Mesenchymal stem cell (in vitro differentiated cells and primary cell): ENCODE results near the gene EPS8L2.
A peak's percentile ranks its signal among the peaks of the same experiment; 100 is the strongest.

ENCODE experiments used
- DNase-seq: peaks from one replicate; pipeline ENCODE4 v3.0.0-alpha.2; 2013
- H2AFZ ChIP-seq: one replicate; pipeline ENCODE4 v1.6.1; 2013; ENCODE audit warnings: low read depth, mild to moderate bottlenecking, control low read depth, inconsistent platforms, low read length, moderate library complexity
- H2AK5ac ChIP-seq: 2 replicates; pipeline ENCODE4 v1.6.1; 2013; ENCODE audit warnings: low read length, moderate library complexity, mild to moderate bottlenecking, inconsistent platforms; ENCODE audit not compliant: severe bottlenecking
- H2BK120ac ChIP-seq: one replicate; pipeline ENCODE4 v1.6.1; 2013; ENCODE audit warnings: low read depth, mild to moderate bottlenecking, inconsistent platforms, low read length, moderate library complexity
- H2BK12ac ChIP-seq, 2 experiments: one replicate each; pipeline ENCODE4 v1.6.1; 2013; ENCODE audit warnings: inconsistent platforms in 2 of 2, low read length in 2 of 2, mild to moderate bottlenecking in 2 of 2, moderate library complexity in 2 of 2, control low read depth in 1 of 2
- H2BK15ac ChIP-seq: one replicate; pipeline ENCODE4 v1.6.1; 2013; ENCODE audit warnings: mild to moderate bottlenecking, low read depth, inconsistent platforms; ENCODE audit not compliant: poor library complexity, severe bottlenecking
- H2BK5ac ChIP-seq: 2 replicates; pipeline ENCODE4 v1.6.1; 2013; ENCODE audit warnings: low read depth, mild to moderate bottlenecking, low read length, control low read depth, inconsistent platforms; ENCODE audit not compliant: poor library complexity, severe bottlenecking
- H3K14ac ChIP-seq, 2 experiments: one replicate each; pipeline ENCODE4 v1.6.1; 2013; ENCODE audit warnings: inconsistent platforms in 2 of 2, low read length in 2 of 2, control low read depth in 1 of 2, mild to moderate bottlenecking in 1 of 2, moderate library complexity in 1 of 2
- H3K18ac ChIP-seq, 2 experiments: one replicate each; pipeline ENCODE4 v1.6.1; 2013; ENCODE audit warnings: inconsistent platforms in 2 of 2, low read length in 2 of 2, control low read depth in 1 of 2, low read depth in 1 of 2, mild to moderate bottlenecking in 1 of 2
- H3K23ac ChIP-seq, 2 experiments: one replicate each; pipeline ENCODE4 v1.6.1; 2013; ENCODE audit warnings: inconsistent platforms in 2 of 2, low read length in 2 of 2, mild to moderate bottlenecking in 2 of 2, moderate library complexity in 2 of 2, control low read depth in 1 of 2
- H3K27ac ChIP-seq: 2 replicates; pipeline ENCODE4 v1.5.1; 2013; ENCODE audit warnings: mild to moderate bottlenecking, moderate library complexity, low read length, control low read depth, inconsistent platforms; ENCODE audit not compliant: poor library complexity, severe bottlenecking
- H3K27me3 ChIP-seq, 2 experiments: 2 replicates each; pipeline versions ENCODE4 v1.6.1 to v1.7.0; 2013; ENCODE audit warnings: low read length in 2 of 2, mild to moderate bottlenecking in 2 of 2, moderate library complexity in 2 of 2, control low read depth in 1 of 2, inconsistent platforms in 1 of 2; ENCODE audit not compliant: control insufficient read depth in 1 of 2, insufficient read depth in 1 of 2
- H3K36me3 ChIP-seq, 2 experiments: 2 replicates each; pipeline versions ENCODE4 v1.6.1 to v1.7.0; 2013; ENCODE audit warnings: low read length in 2 of 2, control low read depth in 1 of 2, inconsistent platforms in 1 of 2, low read depth in 1 of 2, mild to moderate bottlenecking in 1 of 2; ENCODE audit not compliant: insufficient read depth in 2 of 2, control insufficient read depth in 1 of 2
- H3K4ac ChIP-seq, 2 experiments: one replicate each; pipeline ENCODE4 v1.6.1; 2013; ENCODE audit warnings: inconsistent platforms in 2 of 2, low read length in 2 of 2, mild to moderate bottlenecking in 2 of 2, moderate library complexity in 2 of 2, control low read depth in 1 of 2, low read depth in 1 of 2
- H3K4me1 ChIP-seq: 2 replicates; pipeline ENCODE4 v1.6.1; 2013; ENCODE audit warnings: low read depth, low read length, control low read depth; ENCODE audit not compliant: control insufficient read depth, insufficient read depth
- H3K4me2 ChIP-seq: 2 replicates; pipeline ENCODE4 v1.6.1; 2013; ENCODE audit warnings: low read length, mild to moderate bottlenecking, inconsistent platforms; ENCODE audit not compliant: poor library complexity, severe bottlenecking
- H3K4me3 ChIP-seq, 2 experiments: 2 replicates each; pipeline versions ENCODE4 v1.5.1 to v1.7.0; 2013; ENCODE audit warnings: low read length in 2 of 2, mild to moderate bottlenecking in 2 of 2, control low read depth in 1 of 2, low read depth in 1 of 2; ENCODE audit not compliant: insufficient read depth in 1 of 2
- H3K79me1 ChIP-seq: replicated peaks from 2 replicates; pipeline ENCODE4 v1.6.1; 2013; ENCODE audit warnings: mild to moderate bottlenecking, control low read depth, low read length, inconsistent platforms; ENCODE audit not compliant: poor library complexity, severe bottlenecking
- H3K9ac ChIP-seq: 2 replicates; pipeline ENCODE4 v1.7.0; 2013; ENCODE audit warnings: mild to moderate bottlenecking, low read length, moderate library complexity
- H3K9me3 ChIP-seq: 2 replicates; pipeline ENCODE4 v1.7.0; 2013; ENCODE audit warnings: mild to moderate bottlenecking, low read length; ENCODE audit not compliant: control insufficient read depth
- H4K8ac ChIP-seq: one replicate; pipeline ENCODE4 v1.6.1; 2013; ENCODE audit warnings: inconsistent platforms, mild to moderate bottlenecking, low read length, moderate library complexity
- H4K91ac ChIP-seq: one replicate; pipeline ENCODE4 v1.6.1; 2013; ENCODE audit warnings: mild to moderate bottlenecking, low read length, inconsistent platforms
- WGBS: methylation state at CpG from one replicate; pipeline ENCODE4 v1.1.7; 2013; ENCODE audit warnings: mixed read lengths; 5-methylcytosine and 5-hydroxymethylcytosine counted together

Gene EPS8L2

DNA sequence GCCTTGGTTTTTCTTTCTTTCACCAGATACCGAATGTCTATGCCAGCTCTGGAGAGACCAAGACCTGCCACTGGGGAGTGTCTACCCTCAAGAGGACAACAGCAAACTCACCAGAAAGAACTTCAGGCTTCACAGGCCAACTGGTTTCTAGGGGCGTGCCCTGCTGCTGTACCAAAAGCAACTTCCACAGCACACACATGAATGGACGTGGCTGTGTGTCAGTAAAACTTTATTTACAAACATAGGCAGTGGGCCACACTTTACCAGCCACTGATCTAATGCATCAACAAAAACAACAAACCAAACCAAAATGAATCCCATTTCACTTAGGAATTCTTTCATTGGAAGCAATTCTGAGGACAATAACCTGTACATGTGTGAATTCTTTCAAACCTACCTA is 27.7 kb upstream of the EPS8L2 start:
- H3K4me3 ChIP-seq = no peak overlapping the region
- WGBS = 94% methylated on average over 3 of the region's 3 CpGs
- no peak overlapping the region for H2BK120ac ChIP-seq
- H3K4ac ChIP-seq = no peak overlapping the region
- H2BK15ac ChIP-seq = no peak overlapping the region
- H4K91ac ChIP-seq = no peak overlapping the region
- no peak for DNase-seq
- H3K36me3 ChIP-seq = peaks cover 69 to 75% of the 10 kb centered on the region in 2 experiments
- H3K23ac ChIP-seq = no peak overlapping the region
- no peak overlapping the region for H2AK5ac ChIP-seq
- peaks cover 2% of the 10 kb centered on the region for H3K4me1 ChIP-seq
- H3K79me1 ChIP-seq = peaks cover 28% of the 10 kb centered on the region
- no peak overlapping the region for H4K8ac ChIP-seq
- H3K18ac ChIP-seq = no peak overlapping the region
- no peak overlapping the region for H3K9ac ChIP-seq
- no peak overlapping the region for H2BK5ac ChIP-seq
- no peak overlapping the region for H3K27ac ChIP-seq
- no peak overlapping the region for H2AFZ ChIP-seq
- no peak overlapping the region for H3K4me2 ChIP-seq
- no peaks in the 10 kb centered on the region for H3K9me3 ChIP-seq
- H3K27me3 ChIP-seq = no peaks in the 10 kb centered on the region
- H2BK12ac ChIP-seq = no peak overlapping the region
- H3K14ac ChIP-seq = no peak overlapping the region

DNA sequence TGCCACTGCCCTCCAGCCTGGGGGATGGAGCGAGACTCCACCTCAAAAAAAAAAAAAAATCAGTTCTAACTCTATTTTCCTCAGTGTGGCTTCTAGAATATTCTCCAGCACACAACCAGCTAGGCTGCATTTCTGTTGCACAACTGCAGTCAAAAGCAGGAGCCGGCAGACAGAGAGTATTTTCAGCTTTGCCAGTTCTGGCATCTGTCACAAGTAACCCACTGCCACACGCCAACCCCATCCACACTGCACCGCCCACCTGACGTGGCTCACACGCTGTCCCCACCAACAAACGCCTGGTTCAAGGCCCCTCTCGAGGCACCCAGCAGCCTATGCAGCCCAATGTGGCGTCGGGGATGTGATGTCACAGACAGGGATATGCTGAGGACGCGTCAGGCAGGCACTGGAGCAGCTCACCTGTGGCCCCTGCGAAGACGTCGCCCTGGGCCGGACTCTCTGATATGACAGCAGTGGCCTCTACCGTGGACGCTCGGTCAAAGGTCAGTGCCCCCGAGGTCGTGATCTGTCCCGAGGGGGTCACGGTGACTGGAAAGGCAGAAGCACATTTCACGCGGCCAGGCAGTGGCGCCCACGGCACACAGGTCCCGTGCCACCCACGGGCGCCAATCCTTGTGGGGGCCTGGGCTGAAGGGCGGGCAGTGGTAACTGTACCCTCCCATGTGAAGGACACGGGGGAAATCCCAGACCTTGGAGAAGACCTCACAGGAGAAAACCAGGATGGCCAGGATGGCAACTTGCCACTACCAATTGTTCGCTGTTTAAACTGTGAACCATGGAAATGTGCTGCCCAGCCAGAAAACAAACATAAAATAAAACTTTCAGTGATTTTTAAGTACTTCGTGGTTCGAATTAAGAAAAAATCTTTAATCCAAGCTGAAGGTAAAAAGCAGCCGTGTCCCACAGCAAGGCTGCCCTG is 26.5 kb upstream of the EPS8L2 start:
- no peak for DNase-seq
- no peak overlapping the region for H2AFZ ChIP-seq
- 97% methylated on average over 36 of the region's 36 CpGs for WGBS
- H3K9ac ChIP-seq = no peak overlapping the region
- H3K36me3 ChIP-seq = peaks cover 66 to 67% of the 10 kb centered on the region in 2 experiments
- no peaks in the 10 kb centered on the region for H3K9me3 ChIP-seq
- peaks cover 2% of the 10 kb centered on the region for H3K4me1 ChIP-seq
- no peak overlapping the region for H2BK120ac ChIP-seq
- H3K4ac ChIP-seq = no peak overlapping the region
- H2AK5ac ChIP-seq = no peak overlapping the region
- no peak overlapping the region for H3K18ac ChIP-seq
- H3K4me3 ChIP-seq = peak overlapping the region in 1 of 2 experiments; percentile 2
- H3K27ac ChIP-seq = no peak overlapping the region
- H3K4me2 ChIP-seq = no peak overlapping the region
- no peaks in the 10 kb centered on the region for H3K27me3 ChIP-seq
- no peak overlapping the region for H2BK5ac ChIP-seq
- H4K8ac ChIP-seq = peak overlapping the region; percentile 55
- H3K79me1 ChIP-seq = peaks cover 27% of the 10 kb centered on the region
- no peak overlapping the region for H3K23ac ChIP-seq
- H4K91ac ChIP-seq = peak overlapping the region; percentile 11
- H2BK12ac ChIP-seq = no peak overlapping the region
- peak overlapping the region; percentile 84 for H2BK15ac ChIP-seq
- H3K14ac ChIP-seq = no peak overlapping the region

DNA sequence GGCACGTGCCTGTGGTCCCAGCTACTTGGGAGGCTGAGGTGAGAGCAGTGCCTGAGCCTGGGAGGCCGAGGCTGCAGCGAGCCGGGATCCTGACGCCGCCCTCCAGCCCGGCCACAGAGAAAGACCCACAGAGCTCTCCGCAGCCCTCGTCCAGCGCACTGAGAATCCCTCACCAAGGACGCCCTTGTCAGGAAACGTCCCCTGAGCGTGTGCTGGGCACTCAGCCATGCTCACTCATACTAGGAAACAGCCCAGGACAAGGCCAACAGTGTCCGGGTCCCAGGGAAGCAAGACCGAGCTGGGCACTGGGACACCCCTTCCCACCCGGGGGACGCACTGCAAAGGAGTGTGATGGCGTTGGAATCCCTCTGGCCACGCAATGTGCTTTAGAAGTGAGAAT is 25.6 kb upstream of the EPS8L2 start:
- Histone ChIP-seq H3K14ac (no peak overlapping the region), H3K9me3 (no peaks in the 10 kb centered on the region), H3K4me2 (no peak overlapping the region), H2BK120ac (no peak overlapping the region), H2BK5ac (no peak overlapping the region), H2AK5ac (no peak overlapping the region), H3K4ac (no peak overlapping the region), H3K4me3 (no peak overlapping the region), H4K91ac (no peak overlapping the region), H3K27ac (no peak overlapping the region), H2BK15ac (no peak overlapping the region), H3K36me3 (peaks cover 67 to 73% of the 10 kb centered on the region in 2 experiments), H4K8ac (no peak overlapping the region), H3K4me1 (peaks cover 2% of the 10 kb centered on the region), H3K79me1 (peaks cover 26% of the 10 kb centered on the region), H3K27me3 (no peaks in the 10 kb centered on the region), H2BK12ac (no peak overlapping the region), H3K18ac (no peak overlapping the region), H3K23ac (no peak overlapping the region), H2AFZ (no peak overlapping the region), H3K9ac (no peak overlapping the region)
- no peak for DNase-seq
- 95% methylated on average over 19 of the region's 19 CpGs for WGBS

DNA sequence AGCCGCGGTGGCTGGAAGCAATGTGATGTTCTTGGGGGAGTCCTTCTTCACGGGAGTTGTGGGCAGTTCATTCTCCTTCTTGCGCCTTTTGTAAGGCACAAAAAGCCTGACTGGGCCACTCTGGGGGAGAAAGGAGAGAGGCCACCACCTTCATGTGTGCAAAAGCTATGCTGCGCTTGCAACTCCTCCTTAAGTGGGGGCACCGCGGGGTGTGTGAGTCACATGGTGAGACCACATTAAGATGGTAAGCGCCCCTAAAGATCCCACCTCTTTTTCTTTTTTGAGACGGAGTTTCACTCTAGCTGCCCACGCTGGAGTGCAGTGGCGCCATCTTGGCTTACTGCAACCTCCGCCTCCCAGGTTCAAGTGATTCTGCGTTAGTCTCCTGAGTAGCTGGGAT is 25.1 kb upstream of the EPS8L2 start:
- Histone ChIP-seq H3K4ac (no peak overlapping the region), H3K79me1 (peaks cover 26% of the 10 kb centered on the region), H3K18ac (no peak overlapping the region), H3K9me3 (no peaks in the 10 kb centered on the region), H2BK5ac (no peak overlapping the region), H3K27me3 (no peaks in the 10 kb centered on the region), H4K8ac (no peak overlapping the region), H2AFZ (no peak overlapping the region), H3K23ac (no peak overlapping the region), H3K9ac (no peak overlapping the region), H3K4me3 (no peak overlapping the region), H3K36me3 (peaks cover 68 to 73% of the 10 kb centered on the region in 2 experiments), H2BK15ac (no peak overlapping the region), H2BK12ac (no peak overlapping the region), H3K4me1 (peaks cover 2% of the 10 kb centered on the region), H3K14ac (no peak overlapping the region), H3K4me2 (no peak overlapping the region), H2BK120ac (no peak overlapping the region), H3K27ac (no peak overlapping the region), H4K91ac (no peak overlapping the region), H2AK5ac (no peak overlapping the region)
- 97% methylated on average over 13 of the region's 13 CpGs for WGBS
- no peak for DNase-seq
